IPS DF 6.9 (cell line): Measurements from ENCODE around the gene RXFP2.

ENCODE experiments used
- DNase-seq: peaks from one replicate; pipeline ENCODE4 v3.0.0-alpha.2; 2013; ENCODE audit warnings: low read depth, low spot score
- H3K27ac ChIP-seq: one replicate; pipeline ENCODE4 v1.5.1; 2013; ENCODE audit warnings: low read length, control low read depth
- H3K27me3 ChIP-seq: 2 replicates; pipeline ENCODE4 v1.6.1; 2013; ENCODE audit warnings: mild to moderate bottlenecking, low read length; ENCODE audit not compliant: control insufficient read depth, insufficient read depth
- H3K36me3 ChIP-seq: 2 replicates; pipeline ENCODE4 v1.6.1; 2013; ENCODE audit warnings: low read length; ENCODE audit not compliant: control insufficient read depth, insufficient read depth
- H3K4me1 ChIP-seq: 2 replicates; pipeline ENCODE4 v1.6.1; 2013; ENCODE audit warnings: low read length; ENCODE audit not compliant: control insufficient read depth, insufficient read depth
- H3K4me3 ChIP-seq: 2 replicates; pipeline ENCODE4 v1.5.1; 2013; ENCODE audit warnings: mild to moderate bottlenecking, low read length
- H3K9me3 ChIP-seq: 2 replicates; pipeline ENCODE4 v1.6.1; 2013; ENCODE audit warnings: low read length, inconsistent platforms; ENCODE audit not compliant: control insufficient read depth, insufficient read depth
- WGBS: extraction: QIAGEN DNeasy Blood & Tissue Kit; methylation state at CpG from one replicate; pipeline ENCODE4 v1.1.7; 2013; ENCODE audit warnings: mixed read lengths, missing lambda C conversion rate; ENCODE audit not compliant: insufficient read length, insufficient coverage; 5-methylcytosine and 5-hydroxymethylcytosine counted together

The RXFP2 gene

GRCh38 chr13:31765138-31765785 is 25.9 kb downstream of the RXFP2 start:
- H3K4me3 ChIP-seq = no peak overlapping the region

DNA sequence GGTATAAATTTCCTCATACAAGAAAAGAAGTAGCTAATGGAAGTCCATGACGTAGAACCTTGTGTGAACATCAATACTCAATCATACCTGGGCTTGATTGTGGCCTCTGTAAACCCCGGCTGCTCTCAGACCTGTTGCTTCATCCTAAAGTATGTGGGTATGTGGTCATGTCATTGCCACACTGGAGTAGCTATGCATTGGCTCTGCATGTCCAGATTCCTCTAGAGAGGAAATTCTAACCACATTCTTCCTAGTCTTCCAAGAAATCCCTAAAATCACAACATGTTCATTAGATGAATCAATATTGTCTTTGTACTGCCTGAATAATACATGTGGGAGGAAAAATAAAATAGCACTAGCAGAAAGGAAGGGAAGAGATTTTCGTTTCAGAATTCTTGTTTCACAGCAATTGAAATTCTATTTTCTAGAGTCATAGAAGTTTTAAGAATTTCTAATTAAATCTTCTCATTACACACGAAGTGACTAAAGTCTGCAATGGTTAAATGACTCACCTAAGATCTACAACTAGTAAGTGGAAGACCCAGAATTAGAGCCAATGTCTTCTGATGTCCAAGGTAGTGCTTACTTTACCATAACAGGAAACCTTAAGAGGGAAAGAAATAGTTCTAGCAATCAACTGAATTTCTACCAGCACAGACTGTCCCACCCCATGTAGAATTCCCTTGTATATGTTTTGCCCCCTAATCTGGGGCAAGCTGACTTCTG is 28.0 kb downstream of the RXFP2 start:
- WGBS = no CpG with 5 or more reads among the region's 4 CpGs
- Histone ChIP-seq H3K4me3 (no peak overlapping the region), H3K27me3 (no peaks in the 10 kb centered on the region), H3K27ac (no peak overlapping the region), H3K9me3 (no peaks in the 10 kb centered on the region), H3K36me3 (no peaks in the 10 kb centered on the region), H3K4me1 (no peaks in the 10 kb centered on the region)
- DNase-seq = no peak

More at GRCh38 chr13:31765138-31765785, 25.9 kb downstream of the RXFP2 start:
- Histone ChIP-seq H3K9me3 (no peaks in the 10 kb centered on the region), H3K36me3 (no peaks in the 10 kb centered on the region), H3K4me1 (no peaks in the 10 kb centered on the region), H3K27me3 (no peaks in the 10 kb centered on the region), H3K27ac (no peak overlapping the region)
- no CpG with 5 or more reads among the region's 2 CpGs for WGBS
- DNase-seq = no peak

GRCh38 chr13:31768351-31768750 is 29.0 kb downstream of the RXFP2 start:
- no CpG with 5 or more reads among the region's 1 CpG for WGBS
- H3K4me1 ChIP-seq = no peaks in the 10 kb centered on the region
- H3K27ac ChIP-seq = no peak overlapping the region
- H3K36me3 ChIP-seq = no peaks in the 10 kb centered on the region
- H3K27me3 ChIP-seq = no peaks in the 10 kb centered on the region
- no peaks in the 10 kb centered on the region for H3K9me3 ChIP-seq
- no peak for DNase-seq
- no peak overlapping the region for H3K4me3 ChIP-seq

DNA sequence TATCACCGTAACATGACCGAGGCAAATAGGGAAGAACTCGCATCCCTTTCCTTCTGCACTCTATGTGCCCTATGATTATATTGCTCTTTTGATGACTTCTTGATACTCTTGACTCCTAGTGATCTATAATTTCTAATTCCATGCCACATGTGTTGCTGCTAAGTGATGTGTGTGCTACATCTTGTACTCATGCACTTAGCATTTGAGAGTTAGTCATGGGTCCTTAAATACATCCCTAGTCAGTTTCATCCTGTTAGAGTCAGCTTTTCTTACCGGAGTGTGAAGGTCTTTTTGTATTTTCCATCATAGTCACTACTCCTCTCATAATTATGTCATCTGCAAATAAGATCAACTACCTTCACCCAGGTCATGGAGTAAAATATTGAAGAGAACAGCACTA is 30.2 kb downstream of the RXFP2 start:
- no peak for DNase-seq
- H3K4me1 ChIP-seq = no peaks in the 10 kb centered on the region
- H3K27me3 ChIP-seq = no peaks in the 10 kb centered on the region
- H3K36me3 ChIP-seq = no peaks in the 10 kb centered on the region
- no peak overlapping the region for H3K27ac ChIP-seq
- H3K4me3 ChIP-seq = no peak overlapping the region
- no CpG with 5 or more reads among the region's 4 CpGs for WGBS
- no peaks in the 10 kb centered on the region for H3K9me3 ChIP-seq

DNA sequence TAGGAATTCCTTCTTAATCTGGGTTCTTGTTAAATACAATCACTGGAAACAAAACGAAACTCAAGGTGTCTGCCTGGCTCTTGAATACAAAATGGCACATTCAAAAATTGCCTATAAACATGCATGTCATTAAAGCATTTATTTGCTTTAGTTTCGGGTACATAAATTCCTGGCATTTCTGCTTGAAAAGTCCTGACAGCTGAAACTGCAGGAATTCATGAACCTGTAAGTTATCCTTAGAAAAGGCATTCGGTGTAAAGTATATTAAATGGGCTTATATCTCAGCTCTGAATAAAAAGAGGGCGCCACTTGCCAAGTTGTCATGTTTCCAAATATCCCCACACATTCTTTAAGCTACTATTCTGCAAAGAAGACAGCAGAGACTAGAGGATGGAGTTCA is 32.9 kb downstream of the RXFP2 start:
- no CpG with 5 or more reads among the region's 4 CpGs for WGBS
- Histone ChIP-seq H3K36me3 (no peaks in the 10 kb centered on the region), H3K4me3 (no peak overlapping the region), H3K27me3 (no peaks in the 10 kb centered on the region), H3K4me1 (no peaks in the 10 kb centered on the region), H3K9me3 (no peaks in the 10 kb centered on the region), H3K27ac (no peak overlapping the region)
- no peak for DNase-seq

DNA sequence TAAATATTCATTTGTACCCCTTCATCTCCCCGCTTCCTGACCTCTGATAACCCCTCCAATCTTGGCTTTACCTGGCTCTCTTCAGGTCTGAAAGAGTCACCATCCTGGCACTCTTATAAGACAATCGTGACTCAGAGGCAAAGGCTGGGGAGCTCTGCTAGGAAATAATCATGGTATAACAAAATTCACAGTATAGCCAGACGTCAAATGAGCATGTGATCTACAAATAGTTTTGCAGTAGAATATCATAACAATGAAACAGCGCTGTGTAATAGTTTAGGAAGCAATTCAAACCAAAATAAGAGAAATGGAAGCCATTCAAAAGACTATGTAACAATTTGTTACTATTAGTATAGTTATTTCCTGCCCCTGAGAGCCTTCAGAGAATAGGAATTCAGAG is 34.2 kb downstream of the RXFP2 start:
- no peak for DNase-seq
- no CpG with 5 or more reads among the region's 4 CpGs for WGBS
- Histone ChIP-seq H3K27ac (no peak overlapping the region), H3K36me3 (no peaks in the 10 kb centered on the region), H3K9me3 (no peaks in the 10 kb centered on the region), H3K4me3 (no peak overlapping the region), H3K27me3 (no peaks in the 10 kb centered on the region), H3K4me1 (no peaks in the 10 kb centered on the region)

- H3K4me3 ChIP-seq = no peak overlapping the region
- no peaks in the 10 kb centered on the region for H3K9me3 ChIP-seq
- no peaks in the 10 kb centered on the region for H3K36me3 ChIP-seq
- no peak overlapping the region for H3K27ac ChIP-seq
- H3K27me3 ChIP-seq = no peaks in the 10 kb centered on the region
- H3K4me1 ChIP-seq = no peaks in the 10 kb centered on the region
- WGBS = no CpG with 5 or more reads among the region's 5 CpGs
- no peak for DNase-seq
Observed at GRCh38 chr13:31774186-31774750, 34.9 kb downstream of the RXFP2 start.

GRCh38 chr13:31775148-31775547 is 35.8 kb downstream of the RXFP2 start:
- no peak overlapping the region for H3K4me3 ChIP-seq
- no peaks in the 10 kb centered on the region for H3K4me1 ChIP-seq
- no peak overlapping the region for H3K27ac ChIP-seq
- H3K9me3 ChIP-seq = no peaks in the 10 kb centered on the region
- H3K36me3 ChIP-seq = no peaks in the 10 kb centered on the region
- no peaks in the 10 kb centered on the region for H3K27me3 ChIP-seq
- no CpG with 5 or more reads among the region's 2 CpGs for WGBS
- no peak for DNase-seq

- no CpG with 5 or more reads among the region's 3 CpGs for WGBS
- Histone ChIP-seq H3K27ac (no peak overlapping the region), H3K27me3 (no peaks in the 10 kb centered on the region), H3K4me1 (no peaks in the 10 kb centered on the region), H3K9me3 (no peaks in the 10 kb centered on the region), H3K36me3 (no peaks in the 10 kb centered on the region), H3K4me3 (no peak overlapping the region)
- DNase-seq = no peak
Observed at GRCh38 chr13:31775686-31776085, 36.4 kb downstream of the RXFP2 start.

- Histone ChIP-seq H3K36me3 (no peaks in the 10 kb centered on the region), H3K9me3 (no peaks in the 10 kb centered on the region), H3K27me3 (no peaks in the 10 kb centered on the region), H3K4me1 (no peaks in the 10 kb centered on the region), H3K27ac (no peak overlapping the region), H3K4me3 (no peak overlapping the region)
- no CpG with 5 or more reads among the region's 4 CpGs for WGBS
- no peak for DNase-seq
Observed at GRCh38 chr13:31781064-31781463, 41.7 kb downstream of the RXFP2 start.
